Measurements from ENCODE around the gene ADAMTS19. TPM values are rescaled to one million over a fixed set of nuclear protein-coding genes. Genes with fewer than 3 reads are reported as not detected.

ADAMTS19 gene
- total RNA-seq, 1 donor from 2014 or later: not detected

- no peaks in the 10 kb centered on the region for H3K27me3 Mint-ChIP-seq (ENCODE audit: low read depth)
- H3K4me3 Mint-ChIP-seq (ENCODE audit: low read depth): no peak overlapping the region
- no peaks in the 10 kb centered on the region for H3K36me3 Mint-ChIP-seq (ENCODE audit: low read depth)
- H3K4me1 Mint-ChIP-seq (ENCODE audit: low read depth): no peaks in the 10 kb centered on the region
- intact Hi-C loops (cut with micrococcal nuclease): no loop called here
- no peak for DNase-seq (ENCODE audit: low spot score)
- H3K9me3 Mint-ChIP-seq: no peaks in the 10 kb centered on the region
- no peak overlapping the region for H3K27ac Mint-ChIP-seq
These were observed 14.7 kb upstream of the ADAMTS19 start for GRCh38 chr5:129445379-129445778.

- H3K4me1 Mint-ChIP-seq (ENCODE audit: low read depth): no peaks in the 10 kb centered on the region
- H3K27me3 Mint-ChIP-seq (ENCODE audit: low read depth): no peaks in the 10 kb centered on the region
- no peak overlapping the region for H3K4me3 Mint-ChIP-seq (ENCODE audit: low read depth)
- no peaks in the 10 kb centered on the region for H3K9me3 Mint-ChIP-seq
- no peak overlapping the region for H3K27ac Mint-ChIP-seq
- no peaks in the 10 kb centered on the region for H3K36me3 Mint-ChIP-seq (ENCODE audit: low read depth)
- no peak for DNase-seq (ENCODE audit: low spot score)
- intact Hi-C loops (cut with micrococcal nuclease): no loop called here
These were observed 12.1 kb upstream of the ADAMTS19 start for GRCh38 chr5:129447968-129448367.

GRCh38 chr5:129448654-129449053 lies 11.4 kb upstream of the ADAMTS19 start:
- intact Hi-C loops (cut with micrococcal nuclease): no loop called here
- Mint-ChIP-seq H3K4me1 (ENCODE audit: low read depth) (no peaks in the 10 kb centered on the region), H3K36me3 (ENCODE audit: low read depth) (no peaks in the 10 kb centered on the region), H3K27me3 (ENCODE audit: low read depth) (no peaks in the 10 kb centered on the region), H3K27ac (no peak overlapping the region), H3K9me3 (no peaks in the 10 kb centered on the region), H3K4me3 (ENCODE audit: low read depth) (no peak overlapping the region)
- DNase-seq (ENCODE audit: low spot score): no peak

GRCh38 chr5:129454461-129454860 lies 5.6 kb upstream of the ADAMTS19 start:
- Mint-ChIP-seq H3K36me3 (ENCODE audit: low read depth) (no peaks in the 10 kb centered on the region), H3K27me3 (ENCODE audit: low read depth) (peaks cover 21% of the 10 kb centered on the region), H3K27ac (no peak overlapping the region), H3K4me3 (ENCODE audit: low read depth) (no peak overlapping the region), H3K4me1 (ENCODE audit: low read depth) (no peaks in the 10 kb centered on the region), H3K9me3 (no peaks in the 10 kb centered on the region)
- intact Hi-C loops (cut with micrococcal nuclease): no loop called here
- no peak for DNase-seq (ENCODE audit: low spot score)

- H3K27ac Mint-ChIP-seq: no peak overlapping the region
- peaks cover 5% of the 10 kb centered on the region for H3K4me1 Mint-ChIP-seq (ENCODE audit: low read depth)
- peaks cover 50% of the 10 kb centered on the region for H3K27me3 Mint-ChIP-seq (ENCODE audit: low read depth)
- H3K9me3 Mint-ChIP-seq: no peaks in the 10 kb centered on the region
- H3K4me3 Mint-ChIP-seq (ENCODE audit: low read depth): no peak overlapping the region
- H3K36me3 Mint-ChIP-seq (ENCODE audit: low read depth): no peaks in the 10 kb centered on the region
- intact Hi-C loops (cut with micrococcal nuclease): no loop called here
- DNase-seq (ENCODE audit: low spot score): no peak
These were observed 685 bp upstream of the ADAMTS19 start for GRCh38 chr5:129459450-129459776.

- DNase-seq (ENCODE audit: low spot score): no peak
- no peaks in the 10 kb centered on the region for H3K36me3 Mint-ChIP-seq (ENCODE audit: low read depth)
- intact Hi-C loops (cut with micrococcal nuclease): no loop called here
- H3K27me3 Mint-ChIP-seq (ENCODE audit: low read depth): peaks cover 50% of the 10 kb centered on the region
- H3K27ac Mint-ChIP-seq: no peak overlapping the region
- H3K9me3 Mint-ChIP-seq: no peaks in the 10 kb centered on the region
- H3K4me3 Mint-ChIP-seq (ENCODE audit: low read depth): peak overlapping the region; percentile 18
- peaks cover 5% of the 10 kb centered on the region for H3K4me1 Mint-ChIP-seq (ENCODE audit: low read depth)
These were observed 506 bp downstream of the ADAMTS19 start for GRCh38 chr5:129460672-129460935.

GRCh38 chr5:129460936-129461710 lies 1.0 kb downstream of the ADAMTS19 start:
- Mint-ChIP-seq H3K4me3 (ENCODE audit: low read depth) (no peak overlapping the region), H3K36me3 (ENCODE audit: low read depth) (no peaks in the 10 kb centered on the region), H3K27me3 (ENCODE audit: low read depth) (peaks cover 50% of the 10 kb centered on the region), H3K27ac (no peak overlapping the region), H3K4me1 (ENCODE audit: low read depth) (peaks cover 5% of the 10 kb centered on the region), H3K9me3 (no peaks in the 10 kb centered on the region)
- no peak for DNase-seq (ENCODE audit: low spot score)
- intact Hi-C loops (cut with micrococcal nuclease): no loop called here

GRCh38 chr5:129461711-129462332 lies 1.7 kb downstream of the ADAMTS19 start:
- peaks cover 48% of the 10 kb centered on the region for H3K27me3 Mint-ChIP-seq (ENCODE audit: low read depth)
- no peaks in the 10 kb centered on the region for H3K9me3 Mint-ChIP-seq
- H3K36me3 Mint-ChIP-seq (ENCODE audit: low read depth): no peaks in the 10 kb centered on the region
- H3K4me3 Mint-ChIP-seq (ENCODE audit: low read depth): peak overlapping the region; percentile 59
- no peak for DNase-seq (ENCODE audit: low spot score)
- no peak overlapping the region for H3K27ac Mint-ChIP-seq
- intact Hi-C loops (cut with micrococcal nuclease): no loop called here
- peaks cover 5% of the 10 kb centered on the region for H3K4me1 Mint-ChIP-seq (ENCODE audit: low read depth)

- peaks cover 20% of the 10 kb centered on the region for H3K27me3 Mint-ChIP-seq (ENCODE audit: low read depth)
- no peak overlapping the region for H3K4me3 Mint-ChIP-seq (ENCODE audit: low read depth)
- DNase-seq (ENCODE audit: low spot score): no peak
- H3K27ac Mint-ChIP-seq: no peak overlapping the region
- peaks cover 5% of the 10 kb centered on the region for H3K4me1 Mint-ChIP-seq (ENCODE audit: low read depth)
- H3K9me3 Mint-ChIP-seq: no peaks in the 10 kb centered on the region
- H3K36me3 Mint-ChIP-seq (ENCODE audit: low read depth): no peaks in the 10 kb centered on the region
- intact Hi-C loops (cut with micrococcal nuclease): no loop called here
These were observed 5.8 kb downstream of the ADAMTS19 start for GRCh38 chr5:129465776-129466344.

GRCh38 chr5:129474544-129474943 lies 14.4 kb downstream of the ADAMTS19 start:
- no peaks in the 10 kb centered on the region for H3K36me3 Mint-ChIP-seq (ENCODE audit: low read depth)
- H3K9me3 Mint-ChIP-seq: no peaks in the 10 kb centered on the region
- H3K27ac Mint-ChIP-seq: no peak overlapping the region
- intact Hi-C loops (cut with micrococcal nuclease): no loop called here
- H3K4me3 Mint-ChIP-seq (ENCODE audit: low read depth): no peak overlapping the region
- DNase-seq (ENCODE audit: low spot score): no peak
- no peaks in the 10 kb centered on the region for H3K4me1 Mint-ChIP-seq (ENCODE audit: low read depth)
- no peaks in the 10 kb centered on the region for H3K27me3 Mint-ChIP-seq (ENCODE audit: low read depth)

GRCh38 chr5:129476751-129477150 lies 16.7 kb downstream of the ADAMTS19 start:
- H3K4me1 Mint-ChIP-seq (ENCODE audit: low read depth): no peaks in the 10 kb centered on the region
- H3K27me3 Mint-ChIP-seq (ENCODE audit: low read depth): no peaks in the 10 kb centered on the region
- intact Hi-C loops (cut with micrococcal nuclease): no loop called here
- no peak overlapping the region for H3K27ac Mint-ChIP-seq
- no peaks in the 10 kb centered on the region for H3K9me3 Mint-ChIP-seq
- no peak overlapping the region for H3K4me3 Mint-ChIP-seq (ENCODE audit: low read depth)
- DNase-seq (ENCODE audit: low spot score): no peak
- no peaks in the 10 kb centered on the region for H3K36me3 Mint-ChIP-seq (ENCODE audit: low read depth)

GRCh38 chr5:129477532-129477931 lies 17.4 kb downstream of the ADAMTS19 start:
- Mint-ChIP-seq H3K4me1 (ENCODE audit: low read depth) (no peaks in the 10 kb centered on the region), H3K4me3 (ENCODE audit: low read depth) (no peak overlapping the region), H3K27ac (no peak overlapping the region), H3K27me3 (ENCODE audit: low read depth) (no peaks in the 10 kb centered on the region), H3K9me3 (no peaks in the 10 kb centered on the region), H3K36me3 (ENCODE audit: low read depth) (no peaks in the 10 kb centered on the region)
- DNase-seq (ENCODE audit: low spot score): no peak
- intact Hi-C loops (cut with micrococcal nuclease): no loop called here

- no peaks in the 10 kb centered on the region for H3K9me3 Mint-ChIP-seq
- no peaks in the 10 kb centered on the region for H3K27me3 Mint-ChIP-seq (ENCODE audit: low read depth)
- H3K4me1 Mint-ChIP-seq (ENCODE audit: low read depth): no peaks in the 10 kb centered on the region
- no peak for DNase-seq (ENCODE audit: low spot score)
- H3K36me3 Mint-ChIP-seq (ENCODE audit: low read depth): no peaks in the 10 kb centered on the region
- intact Hi-C loops (cut with micrococcal nuclease): no loop called here
- no peak overlapping the region for H3K27ac Mint-ChIP-seq
- H3K4me3 Mint-ChIP-seq (ENCODE audit: low read depth): no peak overlapping the region
These were observed 21.1 kb downstream of the ADAMTS19 start for GRCh38 chr5:129481161-129481560.

Data from activated T-helper 2 cell treated with anti-CD3 and anti-CD28 coated beads, Interferon-gamma antibody, Interleukin-2, Interleukin-4, amounts not matched to agents 10 μg/mL and 5 μg/mL and 100 μg/mL, durations not matched to agents 14 hours and 24 hours and 36 hours (primary cell).